Mesendoderm (in vitro differentiated cells): Measurements from ENCODE around the gene COL4A2.

Experiments used
- DNase-seq: peaks from one replicate; pipeline ENCODE4 v3.0.0; 2013
- H2AK5ac ChIP-seq: 2 replicates; pipeline ENCODE4 v1.6.1; 2013; ENCODE audit warnings: low read length, inconsistent platforms
- H2BK120ac ChIP-seq: 2 replicates; pipeline ENCODE4 v1.6.1; 2013; ENCODE audit warnings: low read depth, mild to moderate bottlenecking, low read length, moderate library complexity, mixed read lengths
- H2BK15ac ChIP-seq: replicated peaks from 2 replicates; pipeline ENCODE4 v1.6.1; 2013; ENCODE audit warnings: low read depth, mild to moderate bottlenecking, moderate library complexity
- H2BK5ac ChIP-seq: 2 replicates; pipeline ENCODE4 v1.6.1; 2013; ENCODE audit warnings: low read length, inconsistent platforms
- H3K18ac ChIP-seq: 2 replicates; pipeline ENCODE4 v1.6.1; 2013; ENCODE audit warnings: mild to moderate bottlenecking, low read length, mixed read lengths
- H3K23ac ChIP-seq: one replicate; pipeline ENCODE4 v1.6.1; 2013; ENCODE audit warnings: low read length
- H3K27ac ChIP-seq: 2 replicates; pipeline ENCODE4 v1.5.1; 2013; ENCODE audit warnings: low read depth, mild to moderate bottlenecking, inconsistent platforms, low read length, moderate library complexity
- H3K27me3 ChIP-seq: 2 replicates; pipeline ENCODE4 v1.6.1; 2013; ENCODE audit warnings: low read length, control low read depth, mild to moderate bottlenecking, inconsistent platforms; ENCODE audit not compliant: insufficient read depth, poor library complexity
- H3K36me3 ChIP-seq: 2 replicates; pipeline ENCODE4 v1.6.1; 2013; ENCODE audit warnings: low read length, inconsistent platforms; ENCODE audit not compliant: control insufficient read depth, insufficient read depth
- H3K4ac ChIP-seq: one replicate; pipeline ENCODE4 v1.6.1; 2013; ENCODE audit warnings: low read depth, mild to moderate bottlenecking, low read length, moderate library complexity
- H3K4me1 ChIP-seq: 2 replicates; pipeline ENCODE4 v1.6.1; 2013; ENCODE audit warnings: low read depth, low read length, inconsistent platforms; ENCODE audit not compliant: control insufficient read depth
- H3K4me2 ChIP-seq: 2 replicates; pipeline ENCODE4 v1.6.1; 2013; ENCODE audit warnings: low read length
- H3K4me3 ChIP-seq: 2 replicates; pipeline ENCODE4 v1.5.1; 2013; ENCODE audit warnings: mild to moderate bottlenecking, low read length
- H3K56ac ChIP-seq: one replicate; pipeline ENCODE4 v1.6.1; 2013; ENCODE audit warnings: low read length
- H3K79me1 ChIP-seq: 2 replicates; pipeline ENCODE4 v1.6.1; 2013; ENCODE audit warnings: low read length, inconsistent platforms
- H3K79me2 ChIP-seq: 2 replicates; pipeline ENCODE4 v1.6.1; 2013; ENCODE audit warnings: mild to moderate bottlenecking, low read length; ENCODE audit not compliant: control insufficient read depth, insufficient read depth
- H3K9ac ChIP-seq: 2 replicates; pipeline ENCODE4 v1.6.1; 2013; ENCODE audit warnings: low read length, inconsistent platforms
- H4K5ac ChIP-seq: one replicate; pipeline ENCODE4 v1.6.1; 2013; ENCODE audit warnings: low read length
- H4K8ac ChIP-seq: one replicate; pipeline ENCODE4 v1.6.1; 2013; ENCODE audit warnings: low read depth, mild to moderate bottlenecking, control low read depth, low read length, moderate library complexity
- WGBS: extraction: QIAGEN DNeasy Blood & Tissue Kit; methylation state at CpG from one replicate; pipeline ENCODE4 v1.1.7; 2013; ENCODE audit warnings: low lambda C conversion rate, missing lambda C conversion rate; ENCODE audit not compliant: insufficient coverage; ENCODE audit errors: extremely low coverage; 5-methylcytosine and 5-hydroxymethylcytosine counted together

COL4A2 gene

DNA sequence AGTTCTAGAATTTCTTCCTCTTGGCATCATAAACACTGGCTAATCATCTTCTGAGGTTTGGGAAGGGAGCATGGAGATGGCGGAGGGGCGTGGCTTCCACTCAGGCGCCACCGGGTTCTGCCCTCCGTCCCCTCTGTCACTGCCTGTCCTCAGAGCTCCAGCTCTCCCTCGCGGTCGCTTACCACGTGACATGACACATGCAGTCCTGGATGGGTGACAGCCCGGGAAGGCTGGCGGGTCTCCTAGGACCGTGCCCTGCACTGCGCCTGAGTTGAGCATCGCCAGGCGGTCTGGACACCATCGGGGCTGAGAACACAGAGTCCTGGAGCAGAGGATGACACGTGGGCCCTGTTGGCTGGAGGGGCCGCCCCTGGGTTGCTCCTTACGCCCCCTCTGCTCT is 131.1 kb downstream of the COL4A2 start:
- WGBS, result no CpG with 5 or more reads among the region's 19 CpGs
- no peak overlapping the region for H3K4me2 ChIP-seq

DNA sequence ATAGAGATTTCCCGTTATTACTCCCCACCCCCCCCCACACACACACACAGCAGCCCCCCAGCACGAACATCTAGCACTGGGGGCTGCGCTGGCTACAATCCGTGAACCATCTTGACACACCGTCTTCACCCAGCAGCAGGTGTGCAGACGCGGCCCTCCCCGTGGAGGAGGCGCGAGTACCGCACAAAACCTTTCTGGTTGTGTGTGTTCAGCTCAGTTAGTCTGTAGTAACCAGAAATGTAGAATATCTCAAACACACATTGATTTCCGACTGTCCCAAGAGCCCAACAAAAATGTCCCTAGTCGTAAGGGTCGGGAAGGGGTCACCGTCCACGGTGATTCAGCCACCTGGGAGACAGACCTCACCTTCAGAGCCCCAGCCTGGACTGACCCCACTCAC is 131.7 kb downstream of the COL4A2 start:
- Histone ChIP-seq H3K18ac (no peak overlapping the region), H3K4ac (no peak overlapping the region), H3K79me2 (no peaks in the 10 kb centered on the region), H3K4me2 (no peak overlapping the region), H2BK15ac (no peak overlapping the region), H3K36me3 (peaks cover 7% of the 10 kb centered on the region), H3K4me1 (no peaks in the 10 kb centered on the region), H3K27ac (no peak overlapping the region), H3K23ac (no peak overlapping the region), H3K79me1 (no peaks in the 10 kb centered on the region), H4K5ac (no peak overlapping the region), H3K56ac (no peak overlapping the region), H3K27me3 (no peaks in the 10 kb centered on the region), H2BK120ac (no peak overlapping the region), H3K9ac (no peak overlapping the region), H4K8ac (no peak overlapping the region), H3K4me3 (no peak overlapping the region), H2AK5ac (no peak overlapping the region), H2BK5ac (no peak overlapping the region)
- no CpG with 5 or more reads among the region's 16 CpGs for WGBS
- no peak for DNase-seq

More for the DNA sequence above, 131.1 kb downstream of the COL4A2 start:
- H3K79me2 ChIP-seq, result no peaks in the 10 kb centered on the region
- H4K8ac ChIP-seq, result no peak overlapping the region
- H2BK120ac ChIP-seq, result no peak overlapping the region
- H2BK5ac ChIP-seq, result no peak overlapping the region
- no peak overlapping the region for H4K5ac ChIP-seq
- H3K27ac ChIP-seq, result no peak overlapping the region
- H3K36me3 ChIP-seq, result peaks cover 7% of the 10 kb centered on the region
- H3K9ac ChIP-seq, result no peak overlapping the region
- H2BK15ac ChIP-seq, result no peak overlapping the region
- no peaks in the 10 kb centered on the region for H3K79me1 ChIP-seq
- H3K4ac ChIP-seq, result no peak overlapping the region
- no peaks in the 10 kb centered on the region for H3K4me1 ChIP-seq
- H3K23ac ChIP-seq, result no peak overlapping the region
- H3K4me3 ChIP-seq, result no peak overlapping the region
- H3K27me3 ChIP-seq, result no peaks in the 10 kb centered on the region
- no peak overlapping the region for H3K56ac ChIP-seq
- H2AK5ac ChIP-seq, result no peak overlapping the region
- H3K18ac ChIP-seq, result no peak overlapping the region
- no peak for DNase-seq

DNA sequence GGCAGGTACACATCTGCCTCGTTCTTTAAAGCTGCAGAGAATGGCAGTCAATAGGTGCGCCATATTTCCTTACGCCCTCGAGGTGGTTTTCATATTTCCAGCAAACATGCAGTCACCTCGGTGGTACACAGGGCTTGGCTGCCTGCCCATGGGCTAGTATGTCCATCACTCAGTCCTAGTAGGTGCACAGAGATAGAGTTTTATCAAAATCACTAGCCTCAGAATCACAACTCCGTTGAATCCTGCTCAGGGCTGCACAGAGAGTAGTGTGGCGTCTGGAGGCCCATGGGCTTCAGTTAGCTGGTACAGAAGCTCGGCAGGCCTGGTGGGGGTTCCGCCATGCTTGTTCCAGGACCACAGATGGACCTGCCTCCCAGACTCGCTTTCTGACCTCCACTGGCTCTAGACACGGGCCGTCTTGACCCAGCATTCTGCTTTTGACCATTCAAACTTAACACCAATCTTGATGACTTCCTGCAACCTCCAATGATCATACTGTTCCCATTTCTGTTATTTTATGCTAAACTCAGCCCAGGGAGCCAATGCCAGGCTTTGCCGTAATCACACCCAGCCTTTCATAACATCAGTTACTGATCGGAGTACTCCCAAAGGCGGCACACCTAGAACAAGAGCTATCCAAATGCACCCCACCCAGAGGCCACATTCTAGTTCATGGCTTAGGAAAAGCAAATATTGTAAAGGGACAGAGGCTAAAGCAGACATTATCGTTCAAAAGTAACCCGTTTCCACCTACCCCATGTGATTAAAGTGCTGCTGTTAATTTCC is 134.1 kb downstream of the COL4A2 start:
- no peak overlapping the region for H3K27ac ChIP-seq
- H2BK120ac ChIP-seq, result no peak overlapping the region
- no peak overlapping the region for H3K18ac ChIP-seq
- no peak overlapping the region for H2AK5ac ChIP-seq
- H3K27me3 ChIP-seq, result no peaks in the 10 kb centered on the region
- H3K23ac ChIP-seq, result no peak overlapping the region
- H3K4me2 ChIP-seq, result no peak overlapping the region
- H4K5ac ChIP-seq, result no peak overlapping the region
- WGBS, result no CpG with 5 or more reads among the region's 17 CpGs
- H3K36me3 ChIP-seq, result peaks cover 3% of the 10 kb centered on the region
- no peak overlapping the region for H3K4ac ChIP-seq
- H3K4me3 ChIP-seq, result no peak overlapping the region
- H2BK5ac ChIP-seq, result no peak overlapping the region
- H3K4me1 ChIP-seq, result no peaks in the 10 kb centered on the region
- H3K79me2 ChIP-seq, result no peaks in the 10 kb centered on the region
- DNase-seq, result no peak
- H3K79me1 ChIP-seq, result no peaks in the 10 kb centered on the region
- no peak overlapping the region for H3K56ac ChIP-seq
- no peak overlapping the region for H3K9ac ChIP-seq
- no peak overlapping the region for H2BK15ac ChIP-seq
- no peak overlapping the region for H4K8ac ChIP-seq

DNA sequence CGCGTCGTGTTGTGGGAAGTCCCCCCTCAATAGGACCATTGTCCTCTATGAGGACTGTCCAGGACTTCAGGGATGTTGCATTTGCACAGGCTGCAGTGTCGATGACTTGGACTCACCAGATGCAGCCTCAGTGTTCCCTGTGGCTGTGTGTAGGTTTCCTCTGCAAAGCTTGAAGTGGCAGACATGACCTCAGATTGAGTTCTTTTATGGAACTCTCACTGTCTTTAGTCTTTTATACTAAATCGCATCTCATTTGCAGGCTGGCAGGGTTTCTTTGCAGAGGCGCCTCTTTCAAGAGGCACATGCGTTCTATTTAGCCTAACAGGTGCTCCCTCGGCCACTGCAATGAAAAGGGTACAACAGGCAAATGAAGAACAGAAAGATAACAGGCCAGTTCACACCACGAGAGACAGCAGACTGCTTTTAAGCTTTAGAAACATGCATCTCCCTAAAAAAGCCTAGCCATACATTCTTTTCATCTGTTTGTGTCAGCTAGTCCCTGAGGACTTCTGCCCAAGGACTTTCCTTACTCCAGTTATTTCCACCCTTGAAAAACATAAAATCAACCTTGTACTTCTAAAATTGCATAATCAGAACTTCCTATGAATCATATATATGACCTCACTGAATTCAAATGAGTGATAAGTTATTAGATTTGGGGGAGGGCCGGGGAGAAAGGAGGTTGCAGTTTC is 136.0 kb downstream of the COL4A2 start:
- WGBS, result no CpG with 5 or more reads among the region's 10 CpGs
- Histone ChIP-seq H3K27me3 (no peaks in the 10 kb centered on the region), H2BK15ac (no peak overlapping the region), H3K56ac (no peak overlapping the region), H2AK5ac (no peak overlapping the region), H3K23ac (no peak overlapping the region), H4K8ac (no peak overlapping the region), H3K79me2 (no peaks in the 10 kb centered on the region), H3K79me1 (no peaks in the 10 kb centered on the region), H4K5ac (no peak overlapping the region), H2BK120ac (no peak overlapping the region), H3K36me3 (peaks cover 3% of the 10 kb centered on the region), H3K9ac (no peak overlapping the region), H3K27ac (no peak overlapping the region), H3K4me2 (no peak overlapping the region), H2BK5ac (no peak overlapping the region), H3K4me3 (no peak overlapping the region), H3K4me1 (no peaks in the 10 kb centered on the region), H3K18ac (no peak overlapping the region), H3K4ac (no peak overlapping the region)
- no peak for DNase-seq

DNA sequence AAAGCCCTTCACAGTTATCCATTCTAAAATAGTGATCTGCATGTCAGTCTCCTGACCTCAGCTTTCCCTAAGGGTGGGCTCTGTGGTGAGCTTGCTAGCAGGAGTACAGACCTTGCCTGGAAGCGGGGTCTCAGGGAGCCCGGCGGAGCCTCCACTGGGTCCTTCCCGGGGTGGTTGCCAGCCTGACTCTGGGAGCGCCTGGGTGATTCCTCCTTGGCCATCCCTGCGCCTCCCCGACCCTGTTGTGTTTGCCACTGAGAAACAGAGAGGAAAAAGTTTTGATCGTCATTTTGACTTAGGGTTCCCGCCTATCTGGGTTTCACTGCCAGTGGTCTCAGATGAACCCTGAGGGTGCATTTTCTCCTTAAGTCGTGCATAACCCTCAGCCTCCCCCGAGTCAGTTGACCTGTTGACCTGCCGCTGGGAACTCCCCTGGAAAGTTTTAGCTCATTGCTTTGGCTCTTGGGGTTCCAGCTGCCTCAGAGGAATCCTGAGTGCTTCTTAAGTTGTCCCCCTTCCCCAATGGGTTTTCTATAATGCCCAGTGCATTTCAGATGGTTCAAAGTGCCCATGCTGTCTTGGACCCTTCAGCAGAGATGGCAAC is 136.6 kb downstream of the COL4A2 start:
- Histone ChIP-seq H3K36me3 (peaks cover 3% of the 10 kb centered on the region), H3K9ac (no peak overlapping the region), H2BK15ac (no peak overlapping the region), H3K4me3 (no peak overlapping the region), H3K4me1 (no peaks in the 10 kb centered on the region), H3K18ac (no peak overlapping the region), H3K79me2 (no peaks in the 10 kb centered on the region), H3K4me2 (no peak overlapping the region), H4K5ac (no peak overlapping the region), H4K8ac (no peak overlapping the region), H3K23ac (no peak overlapping the region), H2AK5ac (no peak overlapping the region), H3K56ac (no peak overlapping the region), H3K79me1 (no peaks in the 10 kb centered on the region), H2BK120ac (no peak overlapping the region), H2BK5ac (no peak overlapping the region), H3K4ac (no peak overlapping the region), H3K27ac (no peak overlapping the region), H3K27me3 (no peaks in the 10 kb centered on the region)
- DNase-seq, result no peak
- no CpG with 5 or more reads among the region's 12 CpGs for WGBS
